Activated CD4-positive, alpha-beta memory T cell treated with anti-CD3 and anti-CD28 coated beads, Interleukin-2, amount 10 ng/mL, durations not matched to agents 7 days and 5 days (primary cell): ENCODE data around the gene COA3. TPM values are rescaled to one million over a fixed set of nuclear protein-coding genes. Genes with fewer than 3 reads are reported as not detected.
"Not testable (repeated sequence)": the region's sequence is repeated elsewhere in the genome, so short reads cannot be mapped to it uniquely, and the experiment has no call there.

ENCODE experiments used
- CTCF ChIA-PET: fragments of 350-600 bp; sonication (Branson Sonifier 250); formaldehyde crosslinking; loops from one replicate; lab custom pipeline; 2021; ENCODE audit warnings: antibody characterized with exemption, inconsistent platforms; lab: Charles Lee
- POLR2A ChIA-PET: fragments of 350-600 bp; sonication (Branson Sonifier 250); formaldehyde crosslinking; loops from one replicate; lab custom pipeline; 2021; ENCODE audit warnings: antibody characterized with exemption; lab: Charles Lee
- DNase-seq: peaks from one replicate; pipeline ENCODE4 v3.0.0-alpha.2; 2020
- H3K27ac Mint-ChIP-seq: one replicate; pipeline ENCODE4 v1.8.0; 2021; ENCODE audit warnings: mild to moderate bottlenecking, mixed read lengths
- H3K27me3 Mint-ChIP-seq: one replicate; pipeline ENCODE4 v1.8.0; 2021; ENCODE audit warnings: mixed read lengths
- H3K36me3 Mint-ChIP-seq: one replicate; pipeline ENCODE4 v1.8.0; 2021; ENCODE audit warnings: low read depth, mixed read lengths
- H3K4me1 Mint-ChIP-seq: one replicate; pipeline ENCODE4 v1.8.0; 2021; ENCODE audit warnings: mixed read lengths
- H3K4me3 Mint-ChIP-seq: one replicate; pipeline ENCODE4 v1.8.0; 2021; ENCODE audit warnings: mild to moderate bottlenecking, mixed read lengths
- H3K9me3 Mint-ChIP-seq: one replicate; pipeline ENCODE4 v1.8.0; 2021; ENCODE audit warnings: mixed read lengths
- total RNA-seq, 2 experiments: library from RNA; stranded (reverse); gene quantifications; one replicate each; pipeline ENCODE4 v1.2.3, GENCODE V29; 2021

COA3 gene
- total RNA-seq, 2 experiments from 2014 or later, result 35.1 to 37.0 TPM

- Mint-ChIP-seq H3K27me3 (peaks cover 23% of the 10 kb centered on the region), H3K36me3 (peaks cover 55% of the 10 kb centered on the region), H3K27ac (no peak overlapping the region), H3K9me3 (no peaks in the 10 kb centered on the region), H3K4me3 (no peak overlapping the region), H3K4me1 (peaks cover 30% of the 10 kb centered on the region)
- DNase-seq, result no peak
- ChIA-PET CTCF (interaction anchor here (1.8 kb wide), 1 partner anchor 15 kb away, joined by 7 read pairs; no protein-coding TSS in a partner anchor), POLR2A (interaction anchor here (0.7 to 2.0 kb wide), 3 partner anchors 11 to 46 kb away, joined by 3 to 8 read pairs (median 3); partner anchors contain the start of genes BECN1, CNTD1 and COA3)
Measured at GRCh38 chr17:42778570-42778969, 19.9 kb downstream of the COA3 start.

- DNase-seq, result no peak
- Mint-ChIP-seq H3K4me3 (no peak overlapping the region), H3K36me3 (peaks cover 53% of the 10 kb centered on the region), H3K4me1 (peaks cover 40% of the 10 kb centered on the region), H3K9me3 (no peaks in the 10 kb centered on the region), H3K27ac (no peak overlapping the region), H3K27me3 (no peaks in the 10 kb centered on the region)
- POLR2A ChIA-PET, result no interaction called here
- CTCF ChIA-PET, result no interaction called here
Measured at GRCh38 chr17:42775534-42776098, 22.9 kb downstream of the COA3 start.

GRCh38 chr17:42774066-42774745 lies 24.3 kb downstream of the COA3 start:
- H3K4me1 Mint-ChIP-seq, result peaks cover 38% of the 10 kb centered on the region
- H3K9me3 Mint-ChIP-seq, result no peaks in the 10 kb centered on the region
- H3K4me3 Mint-ChIP-seq, result peak overlapping the region; percentile 99
- ChIA-PET CTCF (interaction anchor here (1.0 to 4.4 kb wide), 10 partner anchors 10 to 196 kb away, joined by 3 to 37 read pairs (median 5); partner anchors contain the start of genes BECN1, CNTD1, COA3 and PSMC3IP), POLR2A (interaction anchor here (0.7 to 3.9 kb wide), 24 partner anchors 8 to 250 kb away, joined by 3 to 30 read pairs (median 5); partner anchors contain the start of genes BECN1, PSMC3IP, PSME3 and RAMP2)
- peak overlapping the region; percentile 89 for H3K27ac Mint-ChIP-seq
- no peak for DNase-seq
- H3K27me3 Mint-ChIP-seq, result no peaks in the 10 kb centered on the region
- H3K36me3 Mint-ChIP-seq, result peaks cover 44% of the 10 kb centered on the region

DNA sequence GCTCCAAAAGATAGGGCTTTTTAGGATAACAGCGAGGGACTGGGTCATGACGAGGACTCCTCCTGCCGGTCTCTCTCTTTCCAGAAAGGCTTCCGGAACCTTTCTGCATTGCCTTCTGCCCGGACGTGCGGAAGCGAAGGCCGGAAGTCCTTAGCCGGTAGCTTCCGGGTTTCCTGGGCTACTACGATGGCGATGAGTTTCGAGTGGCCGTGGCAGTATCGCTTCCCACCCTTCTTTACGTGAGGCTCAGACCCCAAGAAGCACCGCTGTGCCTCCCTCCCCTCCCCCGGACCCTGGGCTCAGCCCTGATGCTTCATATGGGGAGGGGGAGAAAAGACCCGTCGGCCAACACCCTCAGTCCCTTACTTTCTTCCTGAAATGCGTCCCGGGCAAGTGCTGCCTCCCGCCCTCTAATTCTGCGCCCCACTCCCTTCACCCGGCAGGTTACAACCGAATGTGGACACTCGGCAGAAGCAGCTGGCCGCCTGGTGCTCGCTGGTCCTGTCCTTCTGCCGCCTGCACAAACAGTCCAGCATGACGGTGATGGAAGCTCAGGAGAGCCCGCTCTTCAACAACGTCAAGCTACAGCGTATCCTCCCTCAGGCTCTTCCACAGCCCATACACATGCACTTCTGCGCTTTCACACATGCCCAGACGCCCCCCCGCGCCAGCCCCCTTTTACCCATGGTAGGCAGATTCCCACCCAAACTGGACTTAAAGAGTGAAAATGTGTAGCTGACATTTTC lies 25.0 kb downstream of the COA3 start, which contains the start of gene VPS25:
Gene VPS25, plus strand, starts transcription at position 160 of the 746 bp plus-strand sequence. Its CDS starts 27 bp downstream, at position 187.
- POLR2A ChIA-PET, result interaction anchor here (0.7 to 3.9 kb wide), 29 partner anchors 8 to 251 kb away, joined by 3 to 30 read pairs (median 5); partner anchors contain the start of genes BECN1, COA3, PSMC3IP and PSME3
- H3K9me3 Mint-ChIP-seq, result no peaks in the 10 kb centered on the region
- peak; percentile 79 for DNase-seq
- peak within 1 kb of the TSS; percentile 89 for H3K27ac Mint-ChIP-seq
- CTCF ChIA-PET, result interaction anchor here (1.0 to 4.4 kb wide), 13 partner anchors 10 to 195 kb away, joined by 3 to 37 read pairs (median 4); partner anchors contain the start of genes BECN1, CNTD1, COA3 and PSMC3IP
- peak within 1 kb of the TSS; percentile 99 for H3K4me3 Mint-ChIP-seq
- H3K4me1 Mint-ChIP-seq, result peaks cover 38% of the 10 kb centered on the region
- H3K36me3 Mint-ChIP-seq, result peaks cover 36% of the 10 kb centered on the region
- peaks cover 2% of the 10 kb centered on the region for H3K27me3 Mint-ChIP-seq

- DNase-seq, result no peak
- ChIA-PET CTCF (interaction anchor here (1.1 to 4.4 kb wide), 10 partner anchors 9 to 195 kb away, joined by 3 to 37 read pairs (median 4); partner anchors contain the start of genes BECN1 and PSMC3IP), POLR2A (interaction anchor here (0.7 to 3.9 kb wide), 20 partner anchors 9 to 251 kb away, joined by 3 to 30 read pairs (median 6); partner anchors contain the start of genes BECN1, COA3, PSMC3IP and PSME3)
- Mint-ChIP-seq H3K4me1 (peaks cover 38% of the 10 kb centered on the region), H3K27me3 (peaks cover 4% of the 10 kb centered on the region), H3K27ac (peak overlapping the region; percentile 89), H3K9me3 (no peaks in the 10 kb centered on the region), H3K4me3 (peak overlapping the region; percentile 99), H3K36me3 (peaks cover 31% of the 10 kb centered on the region)
Measured at GRCh38 chr17:42772945-42773289, 25.6 kb downstream of the COA3 start.

GRCh38 chr17:42769964-42770363 lies 28.5 kb downstream of the COA3 start:
- DNase-seq, H3K4me3 Mint-ChIP-seq, H3K9me3 Mint-ChIP-seq, H3K27ac Mint-ChIP-seq, POLR2A ChIA-PET: not testable (repeated sequence)
- CTCF ChIA-PET, result interaction anchor here (0.6 to 0.8 kb wide), 2 partner anchors 14 to 192 kb away, joined by 3 to 4 read pairs; partner anchors contain the start of gene PSMC3IP
- Mint-ChIP-seq H3K36me3 (peaks cover 14% of the 10 kb centered on the region), H3K27me3 (peaks cover 17% of the 10 kb centered on the region), H3K4me1 (peaks cover 31% of the 10 kb centered on the region)

DNA sequence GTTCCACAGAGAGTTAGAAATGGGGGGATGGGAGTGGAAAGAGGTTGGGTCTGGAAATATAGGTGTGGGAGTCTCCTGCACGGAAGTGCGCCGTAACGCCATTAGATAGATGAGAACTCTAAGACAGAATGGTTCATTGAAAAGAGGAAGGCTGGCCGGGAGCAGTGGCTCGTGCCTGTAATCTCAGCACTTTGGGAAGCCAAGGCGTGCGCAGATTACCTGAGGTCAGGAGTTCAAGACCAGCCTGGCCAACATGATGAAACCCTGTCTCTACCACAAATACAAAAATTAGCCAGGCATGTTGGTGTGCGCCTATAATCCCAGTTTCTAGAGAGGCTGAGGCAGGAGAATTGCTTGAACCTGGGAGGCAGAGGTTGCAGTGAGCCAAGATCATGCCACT lies 30.5 kb downstream of the COA3 start:
- H3K27me3 Mint-ChIP-seq, result peaks cover 27% of the 10 kb centered on the region
- CTCF ChIA-PET, H3K9me3 Mint-ChIP-seq, H3K4me3 Mint-ChIP-seq, H3K36me3 Mint-ChIP-seq, H3K27ac Mint-ChIP-seq, POLR2A ChIA-PET, DNase-seq: not testable (repeated sequence)
- peaks cover 14% of the 10 kb centered on the region for H3K4me1 Mint-ChIP-seq

- ChIA-PET CTCF (no interaction called here), POLR2A (no interaction called here)
- Mint-ChIP-seq H3K27ac (no peak overlapping the region), H3K36me3 (no peaks in the 10 kb centered on the region), H3K9me3 (no peaks in the 10 kb centered on the region), H3K27me3 (peaks cover 32% of the 10 kb centered on the region), H3K4me3 (no peak overlapping the region), H3K4me1 (peaks cover 10% of the 10 kb centered on the region)
- no peak for DNase-seq
Measured at GRCh38 chr17:42767512-42767911, 31.0 kb downstream of the COA3 start.

DNA sequence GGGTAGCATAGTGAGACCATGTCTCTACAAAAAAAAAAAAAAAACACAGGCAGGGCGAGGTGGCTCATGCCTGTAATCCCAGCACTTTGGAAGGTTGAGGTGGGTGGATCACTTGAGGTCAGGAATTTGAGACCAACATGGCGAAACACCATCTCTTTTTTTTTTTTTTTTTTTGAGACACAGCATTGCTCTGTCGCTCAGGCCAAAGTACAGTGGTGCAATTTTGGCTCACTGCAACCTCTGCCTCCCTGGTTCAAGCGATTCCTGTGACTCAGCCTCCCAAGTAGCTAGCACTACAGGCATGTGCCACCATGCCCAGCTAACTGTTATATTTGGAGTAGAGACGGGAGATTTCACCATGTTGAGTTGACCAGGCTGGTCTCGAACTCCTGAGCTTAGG lies 32.4 kb downstream of the COA3 start:
- DNase-seq, result no peak
- peaks cover 4% of the 10 kb centered on the region for H3K4me1 Mint-ChIP-seq
- H3K27ac Mint-ChIP-seq, result no peak overlapping the region
- CTCF ChIA-PET, result interaction anchor here (0.8 to 2.3 kb wide), 3 partner anchors 26 to 188 kb away, joined by 3 to 10 read pairs (median 4); no protein-coding TSS in a partner anchor
- H3K27me3 Mint-ChIP-seq, result peaks cover 42% of the 10 kb centered on the region
- H3K9me3 Mint-ChIP-seq, result no peaks in the 10 kb centered on the region
- POLR2A ChIA-PET, result no interaction called here
- H3K36me3 Mint-ChIP-seq, result no peaks in the 10 kb centered on the region
- no peak overlapping the region for H3K4me3 Mint-ChIP-seq

- Mint-ChIP-seq H3K4me3 (no peak overlapping the region), H3K9me3 (no peaks in the 10 kb centered on the region), H3K36me3 (no peaks in the 10 kb centered on the region), H3K27me3 (peaks cover 57% of the 10 kb centered on the region), H3K27ac (no peak overlapping the region), H3K4me1 (peaks cover 7% of the 10 kb centered on the region)
- ChIA-PET CTCF (interaction anchor here (0.9 to 6.5 kb wide), 5 partner anchors 10 to 184 kb away, joined by 3 to 93 read pairs (median 5); partner anchors contain the start of genes PSMC3IP and VPS25), POLR2A (interaction anchor here (1.4 to 3.2 kb wide), 2 partner anchors 12 kb away, joined by 4 to 13 read pairs; partner anchors contain the start of gene VPS25)
- no peak for DNase-seq
Measured at GRCh38 chr17:42761638-42762037, 36.9 kb downstream of the COA3 start.

DNA sequence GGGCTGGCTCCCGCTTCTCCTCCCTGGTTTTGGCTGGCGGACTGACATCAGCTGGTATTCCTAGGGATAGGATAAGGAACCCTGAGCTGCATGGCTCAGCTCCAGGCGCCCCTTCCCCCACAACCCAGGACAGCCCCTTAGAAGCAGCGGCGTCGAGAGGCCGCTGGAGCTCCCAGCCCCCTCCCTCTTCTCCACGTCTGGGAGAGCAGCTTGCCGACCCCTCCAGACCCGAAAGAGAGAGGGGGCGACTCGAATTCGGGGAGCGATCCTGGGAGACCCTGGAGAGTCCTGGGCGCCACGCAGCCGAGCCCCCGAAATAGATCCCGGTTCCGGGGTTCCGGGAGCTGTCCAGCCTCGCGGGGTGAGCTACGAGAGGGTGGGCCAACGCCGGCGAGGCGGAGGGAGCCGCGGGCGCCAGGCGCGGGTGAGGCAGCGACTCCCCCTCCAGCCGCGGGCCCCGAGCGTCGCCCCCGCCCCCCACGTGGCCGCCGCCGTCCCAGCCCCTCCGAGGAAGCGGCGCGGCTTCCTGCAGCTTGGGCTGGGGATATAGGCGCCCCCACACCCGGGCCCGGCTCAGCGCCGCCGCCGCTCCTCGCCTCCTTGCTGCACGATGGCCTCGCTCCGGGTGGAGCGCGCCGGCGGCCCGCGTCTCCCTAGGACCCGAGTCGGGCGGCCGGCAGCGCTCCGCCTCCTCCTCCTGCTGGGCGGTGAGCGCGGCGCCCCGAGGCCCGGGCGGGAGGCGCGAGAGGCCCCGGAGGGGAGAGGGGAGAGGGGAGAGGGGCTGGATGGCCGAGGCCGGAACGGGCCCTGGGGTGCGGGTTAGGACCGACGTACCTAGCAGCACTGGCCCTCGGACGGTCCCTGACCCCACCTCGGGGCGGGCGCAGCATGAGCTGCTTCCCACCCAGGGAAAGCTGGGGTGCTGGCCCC lies 37.6 kb downstream of the COA3 start, which contains the start of gene RAMP2:
Gene RAMP2, plus strand, starts transcription at position 576 of the 930 bp plus-strand sequence. Its CDS starts 35 bp downstream, at position 611.
- H3K36me3 Mint-ChIP-seq, result no peaks in the 10 kb centered on the region
- H3K27ac Mint-ChIP-seq, result no peak within 1 kb of the TSS
- H3K4me1 Mint-ChIP-seq, result peaks cover 7% of the 10 kb centered on the region
- POLR2A ChIA-PET, result interaction anchor here (1.0 to 3.2 kb wide), 5 partner anchors 11 to 73 kb away, joined by 3 to 13 read pairs (median 3); partner anchors contain the start of gene VPS25
- H3K9me3 Mint-ChIP-seq, result no peaks in the 10 kb centered on the region
- DNase-seq, result no peak
- CTCF ChIA-PET, result interaction anchor here (0.9 to 6.5 kb wide), 6 partner anchors 9 to 183 kb away, joined by 3 to 93 read pairs (median 4); partner anchors contain the start of gene PSMC3IP
- no peak within 1 kb of the TSS for H3K4me3 Mint-ChIP-seq
- peaks cover 62% of the 10 kb centered on the region for H3K27me3 Mint-ChIP-seq
